Stimulated activated CD4-positive, alpha-beta T cell treated with anti-CD3 and anti-CD28 coated beads, Interleukin-4, amount 100 ng/mL, for 48 hours (primary cell): ENCODE measurements around the gene EMC9.
"Not testable (repeated sequence)": the region's sequence is repeated elsewhere in the genome, so short reads cannot be mapped to it uniquely, and the experiment has no call there.

ENCODE experiments used
- DNase-seq, 2 donors: peaks; one replicate each; pipeline ENCODE4 v3.0.0-alpha.2; 2020; ENCODE audit warnings: low read depth in 2 of 2

EMC9 gene

GRCh38 chr14:24108336-24108874, 33.0 kb downstream of the EMC9 start:
- DNase-seq = no peak

- DNase-seq = no peak
Observed at GRCh38 chr14:24106672-24107271, 34.6 kb downstream of the EMC9 start.

- DNase-seq = not testable (repeated sequence)
Observed at GRCh38 chr14:24105609-24106239, 35.7 kb downstream of the EMC9 start.

- DNase-seq = no peak
Observed at GRCh38 chr14:24103451-24103850, 37.9 kb downstream of the EMC9 start.

- no peak for DNase-seq
Observed at GRCh38 chr14:24102357-24103048, 38.9 kb downstream of the EMC9 start.

- no peak for DNase-seq
Observed at GRCh38 chr14:24100982-24101494, 40.4 kb downstream of the EMC9 start.

GRCh38 chr14:24100197-24100981, 41.0 kb downstream of the EMC9 start:
- no peak for DNase-seq

GRCh38 chr14:24098927-24099813, 42.2 kb downstream of the EMC9 start:
- no peak for DNase-seq

GRCh38 chr14:24098229-24098926, 43.0 kb downstream of the EMC9 start:
- DNase-seq = no peak

GRCh38 chr14:24096545-24097181, 44.7 kb downstream of the EMC9 start:
- no peak for DNase-seq

- DNase-seq = peak; percentile 47 to 75
Observed at GRCh38 chr14:24095271-24096068, 45.9 kb downstream of the EMC9 start.

- no peak for DNase-seq
Observed at GRCh38 chr14:24094841-24095270, 46.5 kb downstream of the EMC9 start.

GRCh38 chr14:24093901-24094840, 47.2 kb downstream of the EMC9 start, which contains the start of gene PCK2:
Gene PCK2, plus strand, starts transcription at chr14:24094311. Its CDS starts 95 bp downstream, at chr14:24094406.
- peak; percentile 83 to 90 for DNase-seq

GRCh38 chr14:24093207-24093900, 48.0 kb downstream of the EMC9 start:
- DNase-seq = no peak

GRCh38 chr14:24092505-24093206, 48.7 kb downstream of the EMC9 start:
- DNase-seq = no peak

- no peak for DNase-seq
Observed at GRCh38 chr14:24092110-24092504, 49.3 kb downstream of the EMC9 start.
